Activated gamma-delta T cell treated with anti-CD3 and anti-CD28 coated beads, Interleukin-2, amount 50 U/mL, for 16 hours (primary cell): ENCODE data around the gene ZNF507.
"Not testable (repeated sequence)": the region's sequence is repeated elsewhere in the genome, so short reads cannot be mapped to it uniquely, and the experiment has no call there.

Source experiments
- DNase-seq: peaks from one replicate; pipeline ENCODE4 v3.0.0-alpha.2; 2020; ENCODE audit warnings: low read depth

ZNF507 gene

GRCh38 chr19:32415246-32415645 is 69.8 kb downstream of the ZNF507 start:
- DNase-seq = no peak

GRCh38 chr19:32415669-32416068 is 70.3 kb downstream of the ZNF507 start:
- no peak for DNase-seq

GRCh38 chr19:32416749-32417456 is 71.5 kb downstream of the ZNF507 start:
- DNase-seq = no peak

GRCh38 chr19:32418155-32418554 is 72.7 kb downstream of the ZNF507 start:
- no peak for DNase-seq

GRCh38 chr19:32421589-32422361 is 76.4 kb downstream of the ZNF507 start:
- DNase-seq = no peak

- no peak for DNase-seq
Observed at GRCh38 chr19:32422435-32422834, 77.0 kb downstream of the ZNF507 start.

GRCh38 chr19:32423944-32424343 is 78.5 kb downstream of the ZNF507 start:
- not testable (repeated sequence) for DNase-seq

GRCh38 chr19:32427536-32427935 is 82.1 kb downstream of the ZNF507 start:
- DNase-seq = no peak

GRCh38 chr19:32436692-32437091 is 91.3 kb downstream of the ZNF507 start:
- no peak for DNase-seq

- DNase-seq = no peak
Observed at GRCh38 chr19:32437096-32437495, 91.7 kb downstream of the ZNF507 start.
